HG03565 (cell line): ENCODE data around the gene TAS1R2.

Source experiments
- ATAC-seq: cut with Tn5 transposase; IDR thresholded peaks from one replicate; pipeline ENCODE4 v1.9.1; 2021; ENCODE audit warnings: mild to moderate bottlenecking, moderate library complexity; ENCODE audit not compliant: unreplicated experiment

Gene TAS1R2

DNA sequence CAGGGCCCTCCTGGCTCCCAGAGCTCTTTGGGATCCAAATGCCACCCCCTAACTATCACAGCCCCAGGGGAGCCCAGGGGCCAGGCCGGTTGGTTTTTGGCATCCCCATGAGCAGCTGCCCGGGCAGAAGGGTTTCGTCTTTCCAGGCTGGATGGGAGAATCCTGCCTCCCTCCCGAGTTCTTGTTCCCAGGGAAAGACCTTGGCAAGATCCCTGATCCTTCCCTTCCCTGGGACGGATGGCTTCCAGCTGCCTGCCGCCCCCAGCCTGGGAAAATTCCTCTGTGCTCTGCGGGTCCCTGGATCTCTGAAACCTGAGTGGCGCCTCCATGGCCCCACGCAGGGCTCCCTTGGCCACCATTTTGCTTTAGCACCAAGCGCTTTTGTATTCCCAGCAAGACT lies 55.6 kb downstream of the TAS1R2 start:
- ATAC-seq: no peak

DNA sequence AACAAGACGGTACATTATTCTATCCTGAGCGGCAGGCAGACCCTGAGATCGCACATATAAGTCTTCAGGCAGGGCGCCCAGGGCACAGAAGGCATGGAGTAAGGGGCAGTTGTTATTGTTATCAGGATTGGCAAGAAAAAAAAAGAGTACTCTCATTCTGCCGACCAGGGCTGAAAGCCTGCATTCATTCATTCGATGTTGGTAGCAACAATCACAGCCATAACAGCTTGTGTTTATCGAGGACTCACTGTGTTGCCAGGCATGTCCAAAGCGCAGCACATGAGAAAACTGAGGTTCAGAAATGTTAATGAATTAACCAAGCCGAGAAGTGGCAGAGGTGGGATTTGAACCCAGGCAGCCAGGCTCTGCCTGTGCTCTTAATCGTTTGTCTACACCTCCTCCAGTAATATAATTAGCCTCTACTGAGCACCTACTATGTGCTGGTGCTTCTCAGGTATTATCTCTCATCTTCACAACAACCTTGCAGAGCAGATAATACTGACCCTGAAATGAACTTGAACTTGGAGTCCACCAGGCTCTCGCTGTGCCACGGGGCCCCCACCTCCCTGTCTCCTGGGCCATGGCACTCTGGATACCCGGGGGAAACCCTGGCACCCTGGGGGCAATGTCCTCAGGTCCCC lies 56.2 kb downstream of the TAS1R2 start:
- ATAC-seq: no peak

DNA sequence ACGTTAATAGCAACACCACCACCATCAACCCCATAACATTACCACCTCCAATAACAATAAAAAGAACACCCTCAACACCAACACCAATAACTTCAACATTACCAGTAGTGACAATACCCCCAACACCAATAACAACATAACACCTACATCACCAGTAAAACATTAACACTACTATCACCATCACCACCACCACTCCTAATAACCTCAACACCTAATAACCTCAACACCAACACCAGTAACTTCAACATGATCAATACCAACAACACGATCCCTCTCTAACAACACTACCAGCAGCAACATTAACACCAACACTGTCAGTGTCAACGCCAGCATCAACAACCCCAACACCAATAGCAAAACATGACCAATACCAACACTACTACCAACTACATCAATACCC lies 57.2 kb downstream of the TAS1R2 start:
- ATAC-seq: no peak

DNA sequence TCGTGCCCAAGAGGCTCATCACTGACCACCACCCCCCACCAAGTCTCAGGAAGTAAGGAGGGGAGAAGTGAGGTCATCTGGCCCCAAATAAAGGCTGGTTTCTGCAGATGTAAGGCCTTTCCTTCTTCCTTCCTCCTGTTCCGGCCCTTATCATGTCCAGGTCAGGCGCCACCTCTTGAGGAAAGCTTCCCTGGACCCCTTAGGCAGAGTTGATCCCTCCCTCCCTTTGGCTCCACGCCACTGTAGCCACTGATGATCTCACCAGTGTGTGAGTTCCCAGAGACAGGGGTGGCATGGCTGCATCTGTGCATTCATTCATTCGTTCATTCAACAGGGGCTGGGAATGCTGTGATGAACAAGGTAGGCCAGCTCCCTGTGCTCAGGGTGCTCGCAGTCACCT lies 59.2 kb downstream of the TAS1R2 start:
- ATAC-seq: no peak

DNA sequence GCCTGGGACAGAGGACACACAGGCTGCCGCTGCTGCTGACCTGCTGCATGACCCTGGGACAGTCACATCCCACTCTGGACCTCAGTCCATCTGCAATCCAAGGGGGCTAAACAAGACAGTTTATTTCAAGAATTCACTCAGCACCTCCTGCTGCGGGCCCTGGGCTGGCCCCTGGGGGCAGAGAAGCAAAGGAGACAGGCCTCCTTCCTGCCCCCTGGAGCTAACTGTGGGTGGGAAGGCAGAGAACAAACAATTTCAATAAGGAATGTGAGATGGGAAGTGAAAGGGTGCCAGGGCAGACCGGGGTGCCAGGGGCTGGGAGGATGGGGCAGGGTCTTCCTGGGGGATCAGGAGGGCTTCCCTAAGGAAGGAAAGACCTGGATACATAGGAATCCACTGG lies 60.0 kb downstream of the TAS1R2 start:
- ATAC-seq: no peak

DNA sequence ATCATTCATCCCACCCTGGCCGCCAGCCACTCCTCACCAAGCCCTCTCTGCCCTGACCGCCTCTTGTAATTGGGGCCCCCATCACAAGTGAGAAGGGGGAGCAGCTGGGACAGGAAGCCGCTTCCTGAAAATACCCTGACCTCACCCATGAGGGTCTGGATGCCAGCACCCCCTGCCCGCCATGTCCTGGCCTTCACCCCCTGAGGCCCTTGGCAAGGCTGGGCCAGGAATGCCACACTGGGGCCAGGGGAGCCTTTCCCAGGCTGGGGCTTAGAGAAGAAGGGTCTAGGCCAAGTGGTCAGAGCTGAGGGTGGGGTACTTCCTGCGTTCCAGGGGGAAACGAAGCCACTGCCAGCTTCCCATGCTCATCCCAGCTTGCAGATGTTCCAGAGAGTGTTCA lies 60.5 kb downstream of the TAS1R2 start:
- ATAC-seq: no peak

DNA sequence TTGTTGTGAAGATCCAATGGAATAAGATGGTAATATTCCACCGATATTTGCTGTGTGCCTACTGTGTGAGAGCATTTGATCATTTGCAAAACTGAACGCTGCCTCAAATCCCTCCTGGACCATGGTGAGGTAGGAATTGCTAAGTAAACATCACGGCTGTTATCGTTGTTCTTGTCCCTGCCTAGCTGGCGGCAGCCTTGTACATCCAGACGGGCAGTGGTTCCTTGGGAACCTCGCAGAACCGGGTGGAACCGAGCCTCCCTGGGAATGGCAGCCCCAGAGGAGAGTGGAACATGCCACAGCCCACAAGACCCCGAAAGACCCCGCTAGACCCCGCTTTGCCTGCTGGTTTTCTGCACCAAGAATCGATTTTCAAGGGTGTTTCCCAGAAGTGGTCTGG lies 60.9 kb downstream of the TAS1R2 start:
- no peak for ATAC-seq

DNA sequence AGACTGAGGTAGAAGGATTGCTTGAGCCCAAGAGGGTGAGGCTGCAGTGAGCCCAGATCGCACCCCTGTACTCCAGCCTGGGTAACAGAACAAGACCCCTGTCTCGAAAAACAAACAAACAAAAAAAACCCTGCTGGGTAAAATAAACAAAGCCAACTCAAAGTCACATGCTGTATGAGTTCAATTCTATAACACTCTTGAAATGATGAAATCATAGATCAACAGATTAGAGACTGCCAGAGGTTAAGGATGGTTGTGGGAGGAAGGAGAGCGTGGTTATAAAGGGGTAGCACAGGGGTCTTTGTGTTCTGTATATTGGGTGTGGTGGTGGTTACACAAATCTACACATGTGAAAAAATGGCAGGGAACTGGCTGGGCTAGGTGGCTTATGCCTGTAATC lies 62.5 kb downstream of the TAS1R2 start:
- no peak for ATAC-seq

DNA sequence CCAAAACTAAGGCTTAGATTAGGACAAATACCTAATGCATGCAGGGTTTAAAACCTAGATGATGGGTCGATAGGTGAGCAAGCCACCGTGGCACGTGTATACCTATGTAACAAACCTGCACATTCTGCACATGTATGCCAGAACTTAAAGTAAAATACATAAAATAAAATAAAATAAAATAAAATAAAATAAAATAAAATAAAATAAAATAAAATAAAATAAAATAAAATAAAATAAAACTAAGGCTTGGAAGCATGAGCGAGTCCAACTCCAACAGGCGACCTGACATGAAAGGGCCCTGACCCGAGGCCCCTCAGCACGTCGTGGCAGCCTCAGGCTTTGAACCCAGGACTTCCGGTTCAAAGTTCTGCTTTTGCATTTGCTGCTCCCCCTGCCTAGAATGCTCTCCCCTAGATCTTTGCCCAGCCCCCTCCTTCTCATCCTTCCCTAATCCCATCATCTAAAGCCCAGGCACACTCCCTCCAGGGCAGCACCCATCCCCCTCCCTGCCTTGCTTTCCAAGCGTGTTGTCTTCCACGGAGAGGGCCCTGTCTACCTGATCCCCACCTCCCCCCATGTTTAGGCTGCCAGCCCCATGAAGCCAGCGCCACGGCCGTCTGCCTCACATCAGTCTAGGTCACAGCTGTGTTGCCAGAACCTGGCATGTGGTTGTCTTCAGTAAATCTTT lies 64.3 kb downstream of the TAS1R2 start:
- no peak for ATAC-seq

DNA sequence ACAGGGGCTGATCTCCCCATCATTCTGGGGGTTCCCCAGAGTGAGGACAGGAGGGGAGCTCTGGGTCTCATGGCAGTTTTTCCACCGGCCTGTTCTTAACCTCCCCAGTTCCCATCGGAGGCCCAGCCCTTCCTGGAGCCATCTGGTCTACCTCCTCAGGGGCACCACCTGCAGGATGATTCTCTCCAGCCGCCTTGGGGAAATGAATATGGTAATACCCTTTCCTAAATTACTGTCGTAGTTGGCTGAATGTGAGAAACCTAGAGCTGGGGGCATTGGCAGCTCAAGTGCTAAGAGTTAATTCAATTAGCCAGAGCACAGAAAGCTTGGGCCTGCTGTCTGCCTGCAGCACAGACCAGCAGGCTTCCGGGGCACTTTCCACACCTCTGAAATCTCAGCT lies 64.9 kb downstream of the TAS1R2 start:
- no peak for ATAC-seq

DNA sequence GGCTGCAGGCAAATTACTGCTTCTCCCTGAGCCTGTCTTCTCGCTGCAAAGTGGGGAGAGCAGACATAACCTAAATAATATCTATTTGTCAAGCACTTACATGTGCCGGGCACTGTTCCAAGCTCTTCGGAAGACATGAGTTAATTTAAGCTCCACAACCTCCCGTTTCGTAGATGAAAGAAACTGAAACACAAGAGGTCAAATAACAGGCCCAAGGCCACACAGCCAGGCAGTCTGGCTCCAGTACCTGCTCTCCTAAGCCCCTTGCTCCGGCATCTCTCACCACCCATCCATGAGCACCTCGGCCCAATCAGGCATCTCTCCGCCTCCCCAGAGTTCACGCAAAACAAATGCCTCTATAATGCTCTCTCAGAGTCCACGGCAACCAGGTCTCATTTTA lies 65.4 kb downstream of the TAS1R2 start:
- ATAC-seq: no peak

DNA sequence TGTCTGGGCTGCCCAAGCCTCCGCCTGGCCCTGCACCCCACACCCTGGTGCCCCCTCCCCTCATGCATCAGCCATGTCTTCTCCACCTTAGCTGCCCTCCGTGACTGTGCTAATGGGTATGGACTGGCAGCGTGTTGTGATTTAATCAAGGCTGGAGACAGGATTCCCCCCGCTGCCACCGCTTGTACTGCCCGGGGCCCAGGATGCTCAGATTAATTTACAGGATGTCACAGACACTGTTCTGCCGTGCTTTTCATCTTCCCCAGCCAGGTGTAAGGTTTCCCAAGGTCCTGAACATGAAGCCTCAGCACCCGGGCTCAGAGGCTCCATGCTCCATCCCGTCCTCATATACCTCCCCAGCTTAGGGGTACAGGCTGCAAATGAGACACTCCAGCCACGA lies 66.3 kb downstream of the TAS1R2 start:
- ATAC-seq: no peak

DNA sequence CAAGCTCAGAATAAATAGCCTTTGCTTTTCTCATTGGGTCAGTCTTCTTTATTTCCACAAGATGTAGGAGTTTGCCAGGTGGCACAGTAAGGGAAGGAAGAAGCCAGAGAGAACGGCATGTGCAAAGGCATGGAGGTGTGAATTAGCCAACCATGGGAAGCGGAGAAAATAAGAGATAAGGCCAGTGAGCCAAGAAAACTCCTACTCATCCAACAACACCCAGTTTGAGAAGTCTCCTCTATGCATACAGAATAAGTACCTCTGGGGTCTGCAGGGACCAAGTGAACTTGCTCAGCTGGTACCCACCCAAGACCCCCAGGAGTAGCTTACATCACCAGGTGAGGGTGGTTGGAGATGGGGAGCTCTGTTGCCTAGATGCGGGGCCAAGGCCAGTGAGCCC lies 66.7 kb downstream of the TAS1R2 start:
- no peak for ATAC-seq
